ENCODE data around the gene TBCD. TPM values are rescaled to one million over a fixed set of nuclear protein-coding genes. Genes with fewer than 3 reads are reported as not detected.

TBCD gene
- total RNA-seq, 1 experiment from 2014 or later: 29.6 TPM

- Histone ChIP-seq H3K27ac (ENCODE audit: low read length) (no peak overlapping the region), H3K27me3 (ENCODE audit: low read length) (no peaks in the 10 kb centered on the region), H3K9me3 (ENCODE audit: low read length) (no peaks in the 10 kb centered on the region), H3K9ac (ENCODE audit: low read length) (no peak overlapping the region), H3F3A (ENCODE audit: low read length, unreplicated experiment) (no peaks in the 10 kb centered on the region), H4K20me1 (ENCODE audit: low read length) (no peaks in the 10 kb centered on the region), H3K79me2 (ENCODE audit: low read length) (no peaks in the 10 kb centered on the region), H3K4me2 (ENCODE audit: low read length) (no peak overlapping the region), H3K9me2 (replicated peaks; ENCODE audit: low read length) (no peaks in the 10 kb centered on the region), H3K4me3 (ENCODE audit: low read length) (no peak overlapping the region), H2AFZ (ENCODE audit: low read length) (no peak overlapping the region), H3K4me1 (ENCODE audit: insufficient read depth, low read length) (no peaks in the 10 kb centered on the region), H3K36me3 (ENCODE audit: low read depth, low read length) (no peaks in the 10 kb centered on the region; the same call in 1 of the 2 replicates)
- no TSS peak for BruUV-seq (replicated peaks)
- POLR2A ChIA-PET (ENCODE audit: unreplicated experiment): no interaction called here
- DNase-seq: no peak
- no peak for ATAC-seq
- CTCF ChIA-PET: no interaction called here
- intact Hi-C loops (cut with micrococcal nuclease): no loop called here
- TF ChIP-seq EZH2 (IDR thresholded peaks at IDR 0.05; ENCODE audit: low read length, unreplicated experiment): no peak
- TF ChIP-seq CTCF (conservative IDR thresholded peaks at IDR 0.05; ENCODE audit: low read depth, low read length): no peak
These were observed 54.8 kb downstream of the TBCD start for GRCh38 chr17:82806645-82807044.

GRCh38 chr17:82807101-82807500 lies 55.2 kb downstream of the TBCD start:
- no peaks in the 10 kb centered on the region for H3K9me2 ChIP-seq (replicated peaks; ENCODE audit: low read length)
- no peaks in the 10 kb centered on the region for H3K27me3 ChIP-seq (ENCODE audit: low read length)
- no peak for DNase-seq
- no peak overlapping the region for H3K9ac ChIP-seq (ENCODE audit: low read length)
- H3K36me3 ChIP-seq (ENCODE audit: low read depth, low read length): no peaks in the 10 kb centered on the region; the same call in 1 of the 2 replicates
- no peak for TF ChIP-seq EZH2 (IDR thresholded peaks at IDR 0.05; ENCODE audit: low read length, unreplicated experiment)
- no peak for TF ChIP-seq CTCF (conservative IDR thresholded peaks at IDR 0.05; ENCODE audit: low read depth, low read length)
- no peak for TF ChIP-seq EZH2phosphoT487 (IDR thresholded peaks at IDR 0.05; ENCODE audit: borderline replicate concordance, low read length)
- no peak for ATAC-seq
- intact Hi-C loops (cut with micrococcal nuclease): no loop called here
- no TSS peak for BruUV-seq (replicated peaks)
- no peaks in the 10 kb centered on the region for H4K20me1 ChIP-seq (ENCODE audit: low read length)
- no peak overlapping the region for H3K27ac ChIP-seq (ENCODE audit: low read length)
- ChIA-PET CTCF (no interaction called here), POLR2A (ENCODE audit: unreplicated experiment) (no interaction called here)
- no peaks in the 10 kb centered on the region for H3K9me3 ChIP-seq (ENCODE audit: low read length)
- H3F3A ChIP-seq (ENCODE audit: low read length, unreplicated experiment): no peaks in the 10 kb centered on the region
- H3K79me2 ChIP-seq (ENCODE audit: low read length): no peaks in the 10 kb centered on the region
- H3K4me2 ChIP-seq (ENCODE audit: low read length): no peak overlapping the region
- no peak overlapping the region for H2AFZ ChIP-seq (ENCODE audit: low read length)
- no peaks in the 10 kb centered on the region for H3K4me1 ChIP-seq (ENCODE audit: insufficient read depth, low read length)
- no peak overlapping the region for H3K4me3 ChIP-seq (ENCODE audit: low read length)

GRCh38 chr17:82807562-82807961 lies 55.7 kb downstream of the TBCD start:
- no peak overlapping the region for H3K9ac ChIP-seq (ENCODE audit: low read length)
- no peaks in the 10 kb centered on the region for H3F3A ChIP-seq (ENCODE audit: low read length, unreplicated experiment)
- POLR2A ChIA-PET (ENCODE audit: unreplicated experiment): no interaction called here
- H3K36me3 ChIP-seq (ENCODE audit: low read depth, low read length): no peaks in the 10 kb centered on the region; the same call in 1 of the 2 replicates
- no peak overlapping the region for H3K4me3 ChIP-seq (ENCODE audit: low read length)
- no peak for DNase-seq
- BruUV-seq (replicated peaks): no TSS peak
- intact Hi-C loops (cut with micrococcal nuclease): no loop called here
- no peaks in the 10 kb centered on the region for H3K79me2 ChIP-seq (ENCODE audit: low read length)
- H3K4me1 ChIP-seq (ENCODE audit: insufficient read depth, low read length): no peaks in the 10 kb centered on the region
- TF ChIP-seq EZH2phosphoT487 (IDR thresholded peaks at IDR 0.05; ENCODE audit: borderline replicate concordance, low read length): no peak
- no peak for TF ChIP-seq CTCF (conservative IDR thresholded peaks at IDR 0.05; ENCODE audit: low read depth, low read length)
- TF ChIP-seq EZH2 (IDR thresholded peaks at IDR 0.05; ENCODE audit: low read length, unreplicated experiment): no peak
- H3K9me2 ChIP-seq (replicated peaks; ENCODE audit: low read length): no peaks in the 10 kb centered on the region
- CTCF ChIA-PET: no interaction called here
- no peak overlapping the region for H3K27ac ChIP-seq (ENCODE audit: low read length)
- H2AFZ ChIP-seq (ENCODE audit: low read length): no peak overlapping the region
- H3K9me3 ChIP-seq (ENCODE audit: low read length): no peaks in the 10 kb centered on the region
- H3K27me3 ChIP-seq (ENCODE audit: low read length): no peaks in the 10 kb centered on the region
- no peak for ATAC-seq
- H3K4me2 ChIP-seq (ENCODE audit: low read length): no peak overlapping the region
- H4K20me1 ChIP-seq (ENCODE audit: low read length): no peaks in the 10 kb centered on the region
